Activated CD4-positive, alpha-beta T cell treated with anti-CD3 and anti-CD28 coated beads, Interleukin-2, amount 50 U/mL, for 24 hours (primary cell): ENCODE measurements around the gene NFYA.
A peak's percentile ranks its signal among the peaks of the same experiment; 100 is the strongest.

Experiments used
- DNase-seq, 2 donors: peaks; one replicate each; pipeline ENCODE4 v3.0.0-alpha.2; 2020; ENCODE audit warnings: low read depth in 1 of 2, low spot score in 1 of 2

The NFYA gene

GRCh38 chr6:41072836-41073202, at the start of gene NFYA:
NFYA (plus strand) TSS chr6:41072974; CDS start chr6:41079090, 6,116 bp downstream.
- DNase-seq: peak in 1 of 2 donors; percentile 99

GRCh38 chr6:41023114-41023513, 49.7 kb upstream of the NFYA start:
- DNase-seq: no peak

- DNase-seq: no peak
Observed at GRCh38 chr6:41025966-41026530, 46.7 kb upstream of the NFYA start.

- no peak for DNase-seq
Observed at GRCh38 chr6:41027241-41027640, 45.5 kb upstream of the NFYA start.

DNA sequence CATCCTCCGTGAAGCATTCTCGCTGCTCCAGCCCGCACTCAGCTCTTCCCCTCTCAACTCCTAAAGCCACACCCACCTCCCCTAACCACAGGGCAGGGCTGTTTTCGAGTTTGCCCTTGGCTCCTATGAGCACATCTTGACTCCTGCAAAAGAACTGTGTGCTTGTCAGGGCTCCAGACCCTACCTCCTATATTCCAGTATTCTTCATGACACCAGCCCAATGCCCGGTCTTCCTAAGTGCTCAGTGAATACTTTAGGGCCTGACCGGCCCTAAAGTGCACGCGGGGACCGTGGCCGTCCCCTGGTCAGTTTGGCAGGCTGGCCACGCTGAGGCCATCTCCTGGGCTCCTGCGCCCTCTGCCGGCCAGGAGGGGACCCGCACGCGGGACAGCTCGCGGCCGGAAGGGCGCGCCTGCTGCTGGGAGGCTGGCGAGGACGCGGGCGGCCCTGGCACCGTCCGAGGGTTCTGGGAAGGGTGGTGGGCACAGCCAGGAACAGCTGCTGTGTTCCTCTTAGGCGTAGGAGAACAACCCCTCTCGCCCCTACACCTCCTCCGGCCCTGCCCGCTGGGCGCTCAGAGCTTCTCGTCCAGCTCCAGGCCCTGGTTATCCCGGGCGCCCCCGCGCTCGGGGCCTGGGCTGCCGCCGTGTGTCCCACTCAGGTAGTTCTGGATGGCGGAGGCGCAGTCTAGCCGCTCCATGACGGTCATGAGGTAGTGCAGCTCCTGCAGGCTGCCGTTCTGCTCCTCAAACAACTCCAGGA, 44.8 kb upstream of the NFYA start:
- peak; percentile 62 to 63 for DNase-seq

DNA sequence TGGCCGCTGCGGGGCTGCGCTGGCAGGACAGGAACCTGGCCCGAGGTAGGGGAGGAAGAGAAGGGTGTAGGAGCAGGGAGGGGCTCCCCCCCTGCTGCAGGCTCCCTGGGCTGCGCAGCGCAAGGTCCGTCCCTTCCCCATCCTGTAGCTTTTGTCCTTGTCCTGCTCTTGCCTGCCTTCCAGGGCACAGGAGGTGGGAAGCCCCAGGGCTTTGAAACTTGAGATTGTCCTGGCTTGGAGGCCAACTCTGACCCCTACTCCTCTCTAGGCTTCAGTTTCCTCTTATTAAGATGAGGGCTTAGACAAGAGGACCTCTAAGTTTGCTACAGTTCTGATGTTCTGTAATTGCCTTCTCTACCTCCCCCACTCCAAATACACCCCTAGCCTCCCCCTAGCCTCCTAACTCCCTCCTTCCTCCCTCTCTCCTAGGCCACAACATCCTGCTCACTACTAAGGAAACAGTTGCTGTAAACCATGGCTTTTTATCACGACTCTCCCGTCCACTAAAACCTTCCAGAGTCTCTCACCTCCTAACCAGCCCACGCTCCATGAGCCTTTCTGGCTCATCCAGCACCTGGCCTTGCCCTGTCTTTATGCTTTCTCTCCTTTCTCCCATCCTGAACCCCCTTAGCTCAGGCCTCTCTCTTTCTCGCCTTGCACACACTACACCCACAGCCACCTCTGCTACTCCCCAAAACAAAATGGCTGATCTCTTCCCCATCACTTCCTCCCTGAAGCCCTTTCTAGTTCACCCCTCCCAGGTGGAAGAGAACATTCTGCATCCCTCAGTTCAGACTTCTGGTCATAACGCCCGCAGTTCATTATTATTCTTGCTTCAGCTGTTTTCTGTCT, 44.0 kb upstream of the NFYA start:
- no peak for DNase-seq

DNA sequence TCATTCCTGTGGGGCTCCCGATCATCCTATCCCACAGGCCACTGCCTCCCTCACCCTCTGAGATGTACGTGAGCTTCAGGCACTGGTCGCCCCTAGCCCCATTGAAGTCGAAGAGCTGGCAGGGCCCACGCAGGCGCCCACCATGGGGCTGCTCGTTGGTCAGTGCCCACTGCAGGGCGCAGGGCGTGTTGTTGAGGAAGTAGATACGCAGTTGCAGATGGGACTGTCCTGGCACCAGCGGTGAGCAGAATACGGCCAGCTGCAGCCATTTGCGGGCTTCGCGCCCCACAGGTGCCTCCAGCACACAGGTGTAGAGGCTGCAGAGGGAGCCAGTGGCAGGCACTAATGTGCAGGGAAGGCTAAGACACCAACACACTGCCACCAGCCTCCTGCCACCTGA, 39.9 kb upstream of the NFYA start:
- DNase-seq: no peak

- DNase-seq: no peak
Observed at GRCh38 chr6:41033776-41034175, 39.0 kb upstream of the NFYA start.

DNA sequence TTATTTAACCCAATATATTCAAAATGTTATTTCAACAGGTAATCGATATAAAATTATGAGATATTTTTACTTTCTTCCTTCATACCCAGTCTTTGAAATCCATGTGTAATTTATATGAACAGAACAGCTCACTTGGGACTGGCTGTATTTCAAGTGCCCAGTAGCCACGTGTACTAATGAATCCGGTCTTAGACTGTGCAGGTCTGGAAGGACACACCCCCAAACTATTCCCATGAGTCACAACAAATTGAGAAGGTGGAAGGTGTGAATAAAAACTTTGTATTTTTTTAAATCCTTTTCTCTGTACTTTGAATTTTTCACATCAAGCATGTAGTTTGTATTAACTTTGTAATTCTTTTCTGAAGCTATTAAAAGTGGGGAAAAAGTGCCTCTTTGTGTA, 36.6 kb upstream of the NFYA start:
- DNase-seq: no peak

DNA sequence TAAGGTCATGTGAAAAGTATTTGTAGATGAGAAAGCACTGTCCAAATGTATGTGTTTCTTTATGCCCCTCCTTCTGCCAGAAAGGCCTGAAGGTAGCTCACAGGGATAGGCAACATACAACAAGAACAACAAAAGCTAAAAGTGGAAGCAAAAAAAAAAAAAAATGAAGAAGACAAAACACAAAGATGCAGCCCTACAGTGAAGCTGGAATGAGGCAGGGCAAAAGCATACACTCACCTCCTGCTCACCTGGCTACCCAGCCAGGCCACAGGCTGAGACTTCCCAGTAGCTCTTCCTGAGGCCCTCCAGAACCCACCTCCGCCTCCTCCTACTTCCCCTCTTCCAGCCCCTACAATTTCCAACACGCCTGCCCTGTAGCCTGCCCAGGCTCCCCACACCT, 36.2 kb upstream of the NFYA start:
- DNase-seq: no peak

DNA sequence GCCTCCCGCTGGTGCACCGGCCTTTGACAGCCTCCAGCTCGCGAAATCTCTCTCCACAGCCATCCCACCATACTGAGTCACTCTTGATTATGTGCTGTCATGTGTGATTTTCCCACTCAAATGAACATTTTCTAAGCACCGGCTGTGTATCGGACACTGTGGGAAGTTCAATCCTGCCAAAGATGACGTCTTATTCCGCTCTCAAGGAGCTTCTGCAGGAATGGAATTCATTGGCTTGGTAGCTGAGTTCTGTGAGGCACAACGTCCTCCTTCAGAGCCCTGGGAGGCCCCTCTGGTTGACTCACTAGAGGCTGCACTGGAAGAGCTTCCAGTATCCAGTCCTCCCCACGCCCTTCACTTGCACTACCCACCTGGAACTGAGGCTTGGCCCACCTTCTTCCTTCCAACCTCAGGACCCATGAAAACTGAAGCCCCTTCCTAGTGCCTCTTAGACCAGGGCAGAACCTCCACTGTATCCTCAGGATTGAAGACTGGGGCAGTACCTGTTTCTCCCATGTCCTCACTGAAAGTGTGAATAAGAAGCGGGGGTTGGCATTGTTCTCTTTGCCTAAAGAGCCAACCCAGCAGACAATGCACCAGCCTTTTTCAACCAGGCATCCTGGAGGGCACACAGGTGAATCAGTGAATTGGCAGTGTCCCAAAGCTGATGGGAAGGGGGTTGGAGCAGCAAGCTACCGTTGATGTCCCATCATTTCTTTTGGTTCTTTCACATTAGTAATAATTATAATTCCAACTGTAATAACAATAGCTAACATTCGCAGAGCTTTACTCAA, 35.5 kb upstream of the NFYA start:
- DNase-seq: no peak

DNA sequence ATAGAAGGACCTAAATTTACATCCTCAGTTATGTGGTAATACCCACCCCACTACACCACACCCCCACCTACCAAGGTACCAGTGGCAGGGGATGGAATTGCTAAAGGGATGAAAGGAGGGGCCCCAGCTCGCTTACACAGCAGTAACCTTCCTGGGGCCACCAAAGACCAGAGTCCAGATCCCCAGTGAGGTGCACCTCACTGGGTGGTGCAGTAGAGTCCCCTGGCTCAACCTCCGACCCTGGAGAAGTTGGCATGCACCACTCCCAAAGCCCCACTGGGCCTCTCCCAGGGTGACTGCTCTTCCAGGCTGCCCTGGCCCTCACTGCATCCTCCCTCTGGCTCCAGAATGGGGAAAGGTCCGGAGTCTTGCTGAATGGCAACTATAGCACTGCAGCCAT, 34.6 kb upstream of the NFYA start:
- DNase-seq: no peak

- DNase-seq: peak in 1 of 2 donors; percentile 43
Observed at GRCh38 chr6:41039060-41039998, 33.4 kb upstream of the NFYA start, which contains the start of gene UNC5CL. UNC5CL (minus strand) TSS chr6:41039221; CDS start chr6:41035074, 4,147 bp downstream.

DNA sequence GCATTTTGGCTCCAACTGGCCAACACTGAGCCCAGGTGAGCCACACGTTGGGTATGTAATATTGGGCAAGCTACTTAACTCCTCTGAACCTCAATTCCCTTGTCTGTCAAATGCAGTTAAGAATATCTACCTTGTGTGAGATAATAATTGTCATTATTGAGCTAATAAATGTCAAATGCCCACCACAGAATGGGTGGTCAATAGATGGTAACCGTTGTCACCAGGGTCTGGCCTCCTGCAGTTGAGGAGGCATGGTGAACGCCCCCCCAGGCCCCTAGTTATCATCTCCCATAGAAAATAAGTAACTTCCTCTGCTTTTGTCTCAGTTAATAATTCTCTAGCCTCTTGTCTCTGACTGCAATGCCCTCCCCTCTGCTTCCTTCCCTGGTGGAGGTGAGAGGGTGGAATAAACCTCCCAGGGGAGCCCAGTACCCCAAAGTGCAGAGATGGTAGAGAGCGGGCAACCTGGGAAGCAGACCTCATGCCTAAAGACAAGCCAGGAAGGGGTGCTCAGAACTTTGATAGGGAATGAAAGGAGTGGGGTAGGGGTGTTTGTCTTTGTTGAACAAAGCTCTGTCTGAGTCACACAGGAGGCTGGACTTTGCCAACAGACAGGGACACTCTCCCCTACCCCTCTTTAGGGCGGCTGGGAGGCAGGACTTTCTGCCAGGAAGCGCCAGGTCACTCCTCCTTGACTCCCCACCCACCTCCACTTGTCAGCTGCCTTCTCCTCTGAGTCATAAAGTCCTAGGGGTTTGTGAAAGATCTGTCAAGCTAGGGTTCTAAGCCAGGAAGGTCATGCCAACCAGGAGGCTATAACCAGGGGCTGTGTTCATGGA, 32.5 kb upstream of the NFYA start:
- DNase-seq: no peak

DNA sequence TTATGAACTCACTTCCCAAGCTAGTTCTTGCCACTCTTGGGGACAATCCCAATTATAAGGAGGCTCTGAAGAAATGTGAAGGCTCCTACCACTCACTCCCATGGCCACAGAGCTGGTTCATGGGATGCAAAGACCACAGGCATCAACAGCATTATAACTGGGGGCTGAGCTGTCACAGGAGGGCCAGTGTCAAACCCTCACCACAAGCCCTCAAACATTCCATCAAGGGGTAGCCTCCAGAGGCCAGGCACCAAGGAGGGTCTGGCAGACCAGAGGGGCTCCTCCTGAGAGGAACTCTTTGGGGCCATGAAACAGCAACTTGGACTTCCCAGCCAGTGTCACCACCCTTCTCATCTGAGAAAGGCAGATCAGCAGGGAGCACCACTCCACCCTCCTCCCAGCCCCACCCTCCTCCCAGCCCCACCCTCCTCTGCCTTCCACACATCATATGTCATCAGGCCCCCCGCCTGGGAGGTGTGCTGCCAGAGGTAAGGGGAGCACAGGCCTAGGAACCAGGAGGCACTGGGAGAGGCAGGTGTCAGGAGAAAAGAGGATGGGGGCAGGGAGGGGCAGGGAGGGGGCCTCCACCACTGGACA, 31.7 kb upstream of the NFYA start:
- DNase-seq: no peak

DNA sequence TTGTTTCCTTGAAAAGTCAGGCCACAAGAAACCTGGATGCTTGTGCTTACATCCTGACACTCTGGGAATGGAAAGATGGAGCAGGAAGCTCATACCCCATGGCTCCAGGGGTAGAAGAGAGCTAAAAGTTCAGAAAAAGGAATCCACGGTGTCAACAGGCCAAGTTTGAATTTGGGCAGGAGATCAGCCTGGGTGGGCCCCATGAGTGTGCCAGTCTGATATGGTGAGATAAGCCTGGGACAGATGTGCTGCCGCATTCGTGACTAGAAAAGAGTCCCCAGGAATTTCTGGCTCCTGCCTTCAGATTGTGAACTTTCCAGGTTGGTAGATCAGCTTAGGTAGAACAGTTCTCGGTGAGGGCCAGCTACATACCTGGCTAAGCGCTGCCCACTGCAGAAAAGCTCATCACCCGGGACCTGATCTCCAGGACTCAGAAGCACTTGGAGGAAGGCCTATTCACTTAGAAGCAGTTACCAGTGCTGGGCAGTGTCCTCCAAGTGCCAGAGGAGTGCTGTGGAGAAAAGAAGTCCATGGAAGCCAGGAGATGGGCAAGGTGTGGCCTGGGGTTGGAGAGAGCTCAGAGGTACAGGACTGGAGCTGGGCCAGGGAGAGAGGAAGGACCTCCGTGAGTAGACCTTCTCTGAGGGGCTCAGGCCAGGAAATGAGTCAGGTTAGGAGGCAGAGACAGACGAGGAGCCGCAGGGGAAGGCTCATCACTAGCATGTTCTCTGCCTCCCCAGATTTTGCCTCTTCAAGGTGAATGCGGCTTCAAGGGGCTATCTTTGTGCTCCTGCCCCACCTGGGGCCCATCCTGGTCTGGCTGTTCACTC, 30.3 kb upstream of the NFYA start, which contains the start of gene TSPO2:
Gene TSPO2, plus strand, starts transcription at position 242 of the 830 bp plus-strand sequence. Its CDS starts 519 bp downstream, at position 761.
- DNase-seq: no peak

DNA sequence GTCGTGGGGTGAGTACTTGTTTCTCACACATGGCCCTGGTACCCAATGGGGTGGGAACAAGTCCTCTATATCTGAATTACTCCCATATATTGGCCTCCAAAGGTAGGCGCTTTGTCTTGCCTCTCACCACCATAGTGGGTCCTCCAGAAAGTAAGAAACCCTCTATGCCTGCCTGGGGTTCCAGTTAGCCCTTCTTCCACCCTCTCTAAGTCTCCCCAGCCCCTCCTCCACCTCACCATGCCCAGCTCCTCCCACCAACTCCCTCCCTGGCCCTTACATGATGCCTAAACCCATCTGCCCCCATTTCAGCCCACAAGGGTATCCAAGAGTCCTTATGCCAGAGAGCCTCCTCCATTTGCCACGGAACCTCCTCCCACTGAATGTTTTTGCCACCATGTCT, 29.6 kb upstream of the NFYA start:
- DNase-seq: no peak

DNA sequence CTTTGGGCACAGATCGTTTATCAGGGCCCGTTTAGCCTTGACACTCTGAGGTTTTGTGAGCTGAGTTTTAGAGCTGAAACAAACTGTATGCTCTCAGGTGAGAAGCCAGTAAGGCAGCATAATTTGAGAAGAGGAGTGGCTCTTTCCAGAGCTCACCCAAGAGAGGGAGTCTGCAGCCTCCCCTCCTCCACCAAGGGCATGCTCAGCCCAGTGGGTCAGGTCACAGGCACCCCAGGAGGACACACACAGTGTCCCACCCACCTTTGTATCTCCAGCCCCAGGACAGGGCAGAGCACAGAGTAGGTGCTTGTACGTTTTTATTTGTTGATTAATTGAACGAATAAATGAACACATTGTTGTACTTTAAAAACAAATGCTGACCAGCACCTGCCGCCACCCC, 27.1 kb upstream of the NFYA start:
- no peak for DNase-seq
